Measurements from ENCODE around the gene TCHP.
"Not testable (repeated sequence)": the region's sequence is repeated elsewhere in the genome, so short reads cannot be mapped to it uniquely, and the experiment has no call there.

Gene TCHP

DNA sequence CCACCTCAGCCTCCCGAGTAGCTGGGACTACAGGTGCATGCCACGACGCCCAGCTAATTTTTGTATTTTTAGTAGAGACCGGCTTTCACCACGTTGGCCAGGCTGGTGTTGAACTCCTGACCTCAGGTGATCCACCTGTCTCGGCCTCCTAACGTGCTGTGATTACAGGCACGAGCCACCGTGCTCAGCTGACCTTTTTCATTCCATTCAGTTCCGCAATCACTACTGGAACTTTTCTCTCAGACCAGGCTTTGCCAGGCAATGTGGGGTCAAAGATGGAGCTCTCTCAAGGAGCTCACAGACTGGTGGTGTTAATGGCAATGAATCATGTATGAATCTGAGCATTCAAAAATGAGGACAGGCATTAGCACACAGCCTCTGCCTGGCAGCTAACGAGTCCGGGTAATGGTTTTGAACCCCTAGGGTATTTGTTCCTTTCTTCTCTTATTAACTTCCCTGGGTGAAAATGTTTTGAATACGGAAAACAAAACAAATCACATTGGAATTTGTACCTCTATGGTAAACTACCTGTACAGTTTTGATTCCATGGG is 9.4 kb upstream of the TCHP start:
- FAIRE-seq, result no peak

DNA sequence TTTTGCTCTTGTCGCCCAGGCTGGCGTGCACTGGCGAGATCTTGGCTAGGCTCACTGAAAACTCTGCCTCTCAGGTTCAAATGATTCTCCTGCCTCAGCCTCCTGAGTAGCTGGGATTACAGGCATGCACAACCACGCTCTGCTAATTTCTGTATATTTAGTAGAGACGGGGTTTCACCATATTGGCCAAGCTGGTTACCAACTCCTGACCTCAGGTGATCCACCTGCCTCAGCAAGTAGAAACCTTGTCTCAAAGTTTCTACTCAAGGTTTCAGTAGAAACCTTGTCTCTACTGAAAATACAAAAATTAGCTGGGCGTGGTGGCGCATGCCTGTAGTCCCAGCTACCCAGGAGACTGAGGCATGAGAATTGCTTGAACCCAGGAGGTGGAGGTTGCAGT is 8.3 kb upstream of the TCHP start:
- FAIRE-seq; DNase-seq (ENCODE audit: insufficient read length, low spot score): not testable (repeated sequence)

More for the DNA sequence above, 9.4 kb upstream of the TCHP start:
- TF ChIP-seq, protein P1, sequence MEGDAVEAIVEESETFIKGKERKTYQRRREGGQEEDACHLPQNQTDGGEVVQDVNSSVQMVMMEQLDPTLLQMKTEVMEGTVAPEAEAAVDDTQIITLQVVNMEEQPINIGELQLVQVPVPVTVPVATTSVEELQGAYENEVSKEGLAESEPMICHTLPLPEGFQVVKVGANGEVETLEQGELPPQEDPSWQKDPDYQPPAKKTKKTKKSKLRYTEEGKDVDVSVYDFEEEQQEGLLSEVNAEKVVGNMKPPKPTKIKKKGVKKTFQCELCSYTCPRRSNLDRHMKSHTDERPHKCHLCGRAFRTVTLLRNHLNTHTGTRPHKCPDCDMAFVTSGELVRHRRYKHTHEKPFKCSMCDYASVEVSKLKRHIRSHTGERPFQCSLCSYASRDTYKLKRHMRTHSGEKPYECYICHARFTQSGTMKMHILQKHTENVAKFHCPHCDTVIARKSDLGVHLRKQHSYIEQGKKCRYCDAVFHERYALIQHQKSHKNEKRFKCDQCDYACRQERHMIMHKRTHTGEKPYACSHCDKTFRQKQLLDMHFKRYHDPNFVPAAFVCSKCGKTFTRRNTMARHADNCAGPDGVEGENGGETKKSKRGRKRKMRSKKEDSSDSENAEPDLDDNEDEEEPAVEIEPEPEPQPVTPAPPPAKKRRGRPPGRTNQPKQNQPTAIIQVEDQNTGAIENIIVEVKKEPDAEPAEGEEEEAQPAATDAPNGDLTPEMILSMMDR (IDR thresholded peaks at IDR 0.05; ENCODE audit: insufficient read depth, missing control alignments), result no peak
- no peak for DNase-seq (ENCODE audit: insufficient read length, low spot score)

DNA sequence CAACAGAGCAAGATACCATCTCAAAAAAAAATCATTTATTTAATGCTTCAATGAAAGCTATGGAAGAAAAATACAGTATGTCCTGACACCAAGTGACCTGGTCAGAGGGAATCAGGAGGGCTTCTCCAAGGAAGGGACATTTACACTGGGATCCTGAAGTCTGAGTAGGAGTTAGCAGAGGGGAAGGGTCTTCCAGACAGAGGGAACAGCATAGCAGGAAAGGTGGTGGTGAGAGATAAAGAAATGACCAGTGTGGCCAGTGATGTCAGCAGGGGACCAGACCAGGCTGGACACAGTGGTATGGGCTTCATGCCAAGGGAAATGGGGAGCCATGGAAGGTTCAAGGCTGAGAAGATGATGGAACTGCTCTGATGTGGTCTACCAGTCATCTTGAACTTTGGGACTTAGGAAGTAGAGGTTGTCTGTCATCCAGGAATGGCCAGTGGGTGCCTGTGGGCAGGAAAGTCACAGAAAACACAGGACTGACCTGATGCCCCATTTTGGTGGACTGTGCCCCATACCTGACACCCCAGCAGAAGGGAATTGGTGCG is 7.8 kb upstream of the TCHP start:
- DNase-seq (ENCODE audit: insufficient read length, low spot score) (no peak), FAIRE-seq (no peak)
- TF ChIP-seq, protein P1 (IDR thresholded peaks at IDR 0.05; ENCODE audit: insufficient read depth, missing control alignments), result no peak

DNA sequence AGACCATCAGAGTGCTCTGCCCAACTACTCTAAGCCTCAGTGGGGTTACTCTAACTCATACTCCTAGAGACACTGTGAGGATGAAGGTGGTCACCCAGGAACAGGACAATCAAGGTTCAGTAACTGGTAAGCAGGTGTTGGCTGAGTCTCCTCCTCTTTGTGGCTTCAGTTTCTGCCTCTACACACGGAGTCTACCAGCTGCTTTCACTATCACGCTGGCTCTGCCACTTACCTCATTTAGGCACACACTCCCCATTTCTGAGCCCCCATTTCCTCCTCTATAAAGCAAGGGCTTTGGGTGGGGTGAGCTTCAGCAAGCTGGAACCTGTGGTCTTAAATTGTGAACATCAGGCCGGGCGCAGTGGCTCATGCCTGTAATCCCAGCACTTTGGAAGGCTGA is 7.3 kb upstream of the TCHP start:
- FAIRE-seq, result no peak

DNA sequence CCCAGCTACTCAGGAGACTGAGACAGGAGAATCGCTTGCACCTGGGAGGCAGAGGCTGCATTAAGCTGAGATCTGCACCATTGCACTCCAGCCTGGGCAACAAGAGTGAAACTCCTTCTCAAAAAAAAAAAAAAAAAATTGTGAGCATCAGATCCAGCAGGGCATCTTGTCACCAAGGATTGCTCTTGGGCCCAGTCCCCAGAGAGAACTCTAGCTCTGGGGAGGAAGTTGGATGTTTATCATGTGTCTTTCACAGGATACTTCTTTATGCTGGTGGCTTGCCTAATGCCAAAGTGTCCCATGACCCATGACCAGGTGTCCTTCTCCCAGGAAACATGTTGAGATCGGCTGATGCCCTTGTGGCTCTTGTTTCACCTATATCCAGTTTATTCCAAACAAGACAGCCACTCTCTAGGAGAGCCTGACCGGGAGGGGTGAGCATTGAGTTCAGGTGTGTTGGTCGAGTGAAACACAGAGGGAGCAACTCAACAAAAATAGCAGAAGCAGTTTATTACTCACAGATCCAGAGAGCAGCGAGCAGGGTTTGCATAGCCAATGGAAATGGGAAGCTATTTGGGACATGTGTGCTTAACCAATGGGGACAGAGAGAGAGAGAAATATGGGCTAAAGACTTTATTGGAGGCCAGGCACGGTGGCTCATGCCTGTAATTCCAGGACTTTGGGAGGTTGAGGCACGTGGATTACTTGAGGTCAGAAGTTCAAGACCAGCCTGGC is 6.6 kb upstream of the TCHP start:
- TF ChIP-seq, protein P1 (IDR thresholded peaks at IDR 0.05; ENCODE audit: insufficient read depth, missing control alignments), result no peak
- DNase-seq (ENCODE audit: insufficient read length, low spot score) (no peak), FAIRE-seq (no peak)

More for the DNA sequence above, 7.3 kb upstream of the TCHP start:
- TF ChIP-seq, protein P1 (IDR thresholded peaks at IDR 0.05; ENCODE audit: insufficient read depth, missing control alignments), result no peak
- DNase-seq (ENCODE audit: insufficient read length, low spot score), result no peak

DNA sequence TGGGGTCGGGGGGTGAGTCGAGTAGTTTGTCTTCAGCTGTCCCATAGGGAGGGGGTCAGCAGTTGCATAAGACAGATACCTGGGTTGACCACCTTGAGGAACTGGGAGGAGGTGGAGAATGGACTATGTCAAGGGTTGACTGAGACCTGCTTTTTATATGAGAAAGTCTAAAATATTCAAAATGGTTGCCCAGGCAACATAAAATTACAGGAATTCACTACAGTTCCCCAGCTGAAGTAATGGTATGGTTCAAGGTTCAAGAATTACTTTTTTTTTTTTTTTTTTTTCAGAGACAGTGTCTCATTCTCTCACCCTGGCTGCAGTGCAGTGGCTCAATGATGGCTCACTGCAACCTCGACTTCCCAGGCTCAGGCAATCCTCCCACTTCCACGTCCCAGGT is 5.1 kb upstream of the TCHP start:
- FAIRE-seq (no peak), DNase-seq (ENCODE audit: insufficient read length, low spot score) (no peak)
- TF ChIP-seq, protein P1 (IDR thresholded peaks at IDR 0.05; ENCODE audit: insufficient read depth, missing control alignments), result no peak

DNA sequence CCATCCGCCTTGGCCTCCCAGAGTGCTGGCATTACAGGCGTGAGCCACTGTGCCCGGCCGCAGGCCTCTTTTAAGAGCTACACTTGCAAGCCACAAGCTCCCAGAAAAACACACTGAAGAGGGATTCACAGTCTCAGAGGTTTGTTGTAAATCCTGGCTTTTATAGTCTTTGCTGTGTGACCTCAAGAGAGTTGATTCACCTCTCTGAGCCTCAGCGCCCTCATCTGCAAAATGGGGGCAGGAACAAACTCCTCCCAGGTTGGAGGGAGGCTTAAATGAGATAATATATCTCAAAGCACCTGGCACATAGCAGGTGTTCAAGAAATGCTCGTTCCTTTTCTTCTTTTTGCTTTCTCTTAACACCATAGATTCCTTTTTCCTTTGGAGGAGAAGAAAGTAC is 3.9 kb upstream of the TCHP start:
- TF ChIP-seq, protein P1 (IDR thresholded peaks at IDR 0.05; ENCODE audit: insufficient read depth, missing control alignments), result no peak
- FAIRE-seq (no peak), DNase-seq (ENCODE audit: insufficient read length, low spot score) (no peak)
